GM23338 (cell line): ENCODE results near the gene CDHR2. TPM values are rescaled to one million over a fixed set of nuclear protein-coding genes. Genes with fewer than 3 reads are reported as not detected.

Experiments
- ATAC-seq: fragments of 200-7000 bp; cut with Tn5 transposase; 3 replicates; pipeline ENCODE4 v1.9.1; 2020
- DNase-seq: peaks from one replicate; pipeline ENCODE4 v3.0.0-alpha.2; 2015; ENCODE audit warnings: low spot score
- H2AFZ ChIP-seq: fragments of 200-600 bp; sonication (generic); 2 replicates; pipeline ENCODE4 v1.8.0; 2016; ENCODE audit warnings: antibody characterized with exemption, mild to moderate bottlenecking, moderate library complexity
- H3F3A ChIP-seq: fragments of 200-600 bp; sonication (generic); replicated peaks from 2 replicates; pipeline ENCODE4 v1.8.0; 2017; ENCODE audit warnings: antibody characterized with exemption, mixed run types, low read depth
- H3K27ac ChIP-seq: fragments of 200-600 bp; sonication (generic); 2 replicates; pipeline ENCODE4 v1.6.1; 2016; ENCODE audit warnings: low read depth
- H3K27me3 ChIP-seq: fragments of 200-600 bp; sonication (generic); 2 replicates; pipeline ENCODE4 v1.8.0; 2016; ENCODE audit warnings: mild to moderate bottlenecking, mixed run types, moderate library complexity; ENCODE audit not compliant: insufficient read depth
- H3K36me3 ChIP-seq: fragments of 200-600 bp; sonication (generic); 2 replicates; pipeline ENCODE4 v1.8.0; 2016; ENCODE audit warnings: mild to moderate bottlenecking; ENCODE audit not compliant: insufficient read depth
- H3K4me1 ChIP-seq: fragments of 200-600 bp; sonication (generic); 2 replicates; pipeline ENCODE4 v1.8.0; 2016; ENCODE audit warnings: mild to moderate bottlenecking, moderate library complexity; ENCODE audit not compliant: insufficient read depth
- H3K4me2 ChIP-seq: fragments of 200-600 bp; sonication (generic); 2 replicates; pipeline ENCODE4 v1.7.1; 2017; ENCODE audit warnings: mixed run types
- H3K4me3 ChIP-seq: fragments of 200-600 bp; sonication (generic); 2 replicates; pipeline ENCODE4 v1.6.1; 2016; ENCODE audit warnings: mixed run types
- H3K79me2 ChIP-seq: fragments of 200-600 bp; sonication (generic); replicated peaks from 2 replicates; pipeline ENCODE4 v1.8.0; 2017; ENCODE audit warnings: mild to moderate bottlenecking; ENCODE audit not compliant: insufficient read depth
- H3K9me2 ChIP-seq: fragments of 200-600 bp; sonication (generic); 2 replicates; pipeline ENCODE4 v1.8.0; 2017; ENCODE audit not compliant: insufficient read depth
- H4K20me1 ChIP-seq: fragments of 200-600 bp; sonication (generic); replicated peaks from 2 replicates; pipeline ENCODE4 v1.8.0; 2017; ENCODE audit warnings: mild to moderate bottlenecking; ENCODE audit not compliant: insufficient read depth
- H3K27ac Mint-ChIP-seq: 2 replicates; pipeline ENCODE4 v1.8.0; 2020; ENCODE audit warnings: inconsistent platforms, mild to moderate bottlenecking, moderate library complexity, mixed read lengths
- H3K27me3 Mint-ChIP-seq: 3 replicates; pipeline ENCODE4 v1.8.0; 2022; ENCODE audit warnings: low read depth, mild to moderate bottlenecking, moderate library complexity, mixed read lengths, inconsistent platforms; ENCODE audit not compliant: insufficient read depth, poor library complexity
- H3K36me3 Mint-ChIP-seq: 3 replicates; pipeline ENCODE4 v1.8.0; 2021; ENCODE audit warnings: low read depth, mild to moderate bottlenecking, inconsistent platforms, moderate library complexity, mixed read lengths
- H3K4me1 Mint-ChIP-seq: 3 replicates; pipeline ENCODE4 v1.8.0; 2020; ENCODE audit warnings: mild to moderate bottlenecking, inconsistent platforms, mixed read lengths
- H3K4me3 Mint-ChIP-seq: 3 replicates; pipeline ENCODE4 v1.8.0; 2021; ENCODE audit warnings: moderate library complexity, mild to moderate bottlenecking, inconsistent platforms, mixed read lengths
- H3K9me3 Mint-ChIP-seq: 3 replicates; pipeline ENCODE4 v1.8.0; 2020; ENCODE audit warnings: moderate library complexity, mild to moderate bottlenecking, inconsistent platforms, mixed read lengths
- CREB1 ChIP-seq: fragments of 250-450 bp; sonication (Bioruptor Pico); IDR thresholded peaks from 2 replicates; pipeline ENCODE4 v1.5.0; 2020; ENCODE audit warnings: low read depth, mild to moderate bottlenecking, moderate library complexity
- EZH2 ChIP-seq: fragments of 200-600 bp; sonication (generic); IDR thresholded peaks from one replicate; pipeline ENCODE4 v1.8.0; 2017; ENCODE audit warnings: antibody characterized with exemption, mild to moderate bottlenecking, low read depth; ENCODE audit not compliant: unreplicated experiment
- JUNB ChIP-seq: IDR thresholded peaks from one replicate; pipeline ENCODE4 v1.6.1; 2016; ENCODE audit warnings: antibody characterized with exemption; ENCODE audit not compliant: unreplicated experiment
- POLR2AphosphoS5 ChIP-seq: IDR thresholded peaks from 2 replicates; pipeline ENCODE4 v1.6.1; 2016; ENCODE audit warnings: antibody characterized with exemption, low read depth
- ZNF114 ChIP-seq: fragments of 250-450 bp; sonication (Bioruptor Pico); IDR thresholded peaks from 2 replicates; pipeline ENCODE4 v1.5.0; 2020; ENCODE audit warnings: mild to moderate bottlenecking, moderate library complexity
- polyA plus RNA-seq: library from polyadenylated mRNA; unstranded; fragments of >200 nt; fragmentation: Nextera tagmentation; extraction: Ambion mirVana; gene quantifications from 2 replicates; pipeline ENCODE4 v1.2.1, GENCODE V29; 2016
- total RNA-seq: library from RNA; depleted of rRNA; stranded (reverse); fragments of >200 nt; shearing (Covaris generic); gene quantifications from 2 replicates; pipeline ENCODE4 v1.2.3, GENCODE V29; 2014
- TF ChIP-seq, protein P1 (sequence below): fragments of 250-450 bp; sonication (Bioruptor Pico); IDR thresholded peaks from 2 replicates; pipeline ENCODE4 v1.5.0; 2020; ENCODE audit warnings: mild to moderate bottlenecking, moderate library complexity
- TF ChIP-seq, protein P2 (sequence below): IDR thresholded peaks from 2 replicates; pipeline ENCODE4 v1.6.1; 2016; ENCODE audit warnings: antibody characterized with exemption
- TF ChIP-seq, protein P3 (sequence below), 2 experiments: fragments of 200-600 bp in 1 of 2; sonication (generic) in 1 of 2; conservative IDR thresholded peaks; 2 replicates each; pipeline versions ENCODE4 v1.5.1 to v1.6.1; 2016 to 2017; ENCODE audit warnings: antibody characterized with exemption in 2 of 2, low read depth in 2 of 2, mild to moderate bottlenecking in 2 of 2, moderate library complexity in 1 of 2

CDHR2 gene
- total and polyA plus RNA-seq, 2 experiments from 2014 or later = not detected

DNA sequence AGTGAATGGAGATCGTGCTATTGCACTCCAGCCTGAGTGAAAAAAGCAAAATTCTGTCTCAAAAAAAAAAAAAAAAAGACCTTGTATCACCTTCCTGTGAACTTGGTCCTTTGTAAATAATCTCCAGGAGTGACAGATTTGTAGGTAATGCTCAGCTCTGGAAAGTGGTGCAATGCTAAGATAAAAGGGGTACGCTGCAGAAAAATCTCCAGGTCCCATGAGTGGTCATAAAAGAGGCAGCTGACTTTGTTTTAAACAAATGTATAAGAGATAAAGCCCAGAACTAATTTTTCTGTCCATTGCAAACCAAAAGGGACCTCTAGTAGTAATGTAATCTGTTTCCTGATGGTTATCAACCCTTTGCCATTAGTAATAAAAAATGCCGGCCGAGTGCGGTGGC, 45.6 kb upstream of the CDHR2 start (continued):
- TF ChIP-seq, protein P1, sequence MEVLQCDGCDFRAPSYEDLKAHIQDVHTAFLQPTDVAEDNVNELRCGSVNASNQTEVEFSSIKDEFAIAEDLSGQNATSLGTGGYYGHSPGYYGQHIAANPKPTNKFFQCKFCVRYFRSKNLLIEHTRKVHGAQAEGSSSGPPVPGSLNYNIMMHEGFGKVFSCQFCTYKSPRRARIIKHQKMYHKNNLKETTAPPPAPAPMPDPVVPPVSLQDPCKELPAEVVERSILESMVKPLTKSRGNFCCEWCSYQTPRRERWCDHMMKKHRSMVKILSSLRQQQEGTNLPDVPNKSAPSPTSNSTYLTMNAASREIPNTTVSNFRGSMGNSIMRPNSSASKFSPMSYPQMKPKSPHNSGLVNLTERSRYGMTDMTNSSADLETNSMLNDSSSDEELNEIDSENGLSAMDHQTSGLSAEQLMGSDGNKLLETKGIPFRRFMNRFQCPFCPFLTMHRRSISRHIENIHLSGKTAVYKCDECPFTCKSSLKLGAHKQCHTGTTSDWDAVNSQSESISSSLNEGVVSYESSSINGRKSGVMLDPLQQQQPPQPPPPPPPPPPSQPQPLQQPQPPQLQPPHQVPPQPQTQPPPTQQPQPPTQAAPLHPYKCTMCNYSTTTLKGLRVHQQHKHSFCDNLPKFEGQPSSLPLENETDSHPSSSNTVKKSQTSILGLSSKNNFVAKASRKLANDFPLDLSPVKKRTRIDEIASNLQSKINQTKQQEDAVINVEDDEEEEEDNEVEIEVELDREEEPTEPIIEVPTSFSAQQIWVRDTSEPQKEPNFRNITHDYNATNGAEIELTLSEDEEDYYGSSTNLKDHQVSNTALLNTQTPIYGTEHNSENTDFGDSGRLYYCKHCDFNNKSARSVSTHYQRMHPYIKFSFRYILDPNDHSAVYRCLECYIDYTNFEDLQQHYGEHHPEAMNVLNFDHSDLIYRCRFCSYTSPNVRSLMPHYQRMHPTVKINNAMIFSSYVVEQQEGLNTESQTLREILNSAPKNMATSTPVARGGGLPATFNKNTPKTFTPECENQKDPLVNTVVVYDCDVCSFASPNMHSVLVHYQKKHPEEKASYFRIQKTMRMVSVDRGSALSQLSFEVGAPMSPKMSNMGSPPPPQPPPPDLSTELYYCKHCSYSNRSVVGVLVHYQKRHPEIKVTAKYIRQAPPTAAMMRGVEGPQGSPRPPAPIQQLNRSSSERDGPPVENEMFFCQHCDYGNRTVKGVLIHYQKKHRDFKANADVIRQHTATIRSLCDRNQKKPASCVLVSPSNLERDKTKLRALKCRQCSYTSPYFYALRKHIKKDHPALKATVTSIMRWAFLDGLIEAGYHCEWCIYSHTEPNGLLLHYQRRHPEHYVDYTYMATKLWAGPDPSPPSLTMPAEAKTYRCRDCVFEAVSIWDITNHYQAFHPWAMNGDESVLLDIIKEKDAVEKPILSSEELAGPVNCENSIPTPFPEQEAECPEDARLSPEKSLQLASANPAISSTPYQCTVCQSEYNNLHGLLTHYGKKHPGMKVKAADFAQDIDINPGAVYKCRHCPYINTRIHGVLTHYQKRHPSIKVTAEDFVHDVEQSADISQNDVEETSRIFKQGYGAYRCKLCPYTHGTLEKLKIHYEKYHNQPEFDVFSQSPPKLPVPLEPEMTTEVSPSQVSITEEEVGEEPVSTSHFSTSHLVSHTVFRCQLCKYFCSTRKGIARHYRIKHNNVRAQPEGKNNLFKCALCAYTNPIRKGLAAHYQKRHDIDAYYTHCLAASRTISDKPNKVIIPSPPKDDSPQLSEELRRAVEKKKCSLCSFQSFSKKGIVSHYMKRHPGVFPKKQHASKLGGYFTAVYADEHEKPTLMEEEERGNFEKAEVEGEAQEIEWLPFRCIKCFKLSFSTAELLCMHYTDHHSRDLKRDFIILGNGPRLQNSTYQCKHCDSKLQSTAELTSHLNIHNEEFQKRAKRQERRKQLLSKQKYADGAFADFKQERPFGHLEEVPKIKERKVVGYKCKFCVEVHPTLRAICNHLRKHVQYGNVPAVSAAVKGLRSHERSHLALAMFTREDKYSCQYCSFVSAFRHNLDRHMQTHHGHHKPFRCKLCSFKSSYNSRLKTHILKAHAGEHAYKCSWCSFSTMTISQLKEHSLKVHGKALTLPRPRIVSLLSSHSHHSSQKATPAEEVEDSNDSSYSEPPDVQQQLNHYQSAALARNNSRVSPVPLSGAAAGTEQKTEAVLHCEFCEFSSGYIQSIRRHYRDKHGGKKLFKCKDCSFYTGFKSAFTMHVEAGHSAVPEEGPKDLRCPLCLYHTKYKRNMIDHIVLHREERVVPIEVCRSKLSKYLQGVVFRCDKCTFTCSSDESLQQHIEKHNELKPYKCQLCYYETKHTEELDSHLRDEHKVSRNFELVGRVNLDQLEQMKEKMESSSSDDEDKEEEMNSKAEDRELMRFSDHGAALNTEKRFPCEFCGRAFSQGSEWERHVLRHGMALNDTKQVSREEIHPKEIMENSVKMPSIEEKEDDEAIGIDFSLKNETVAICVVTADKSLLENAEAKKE = no peak

DNA sequence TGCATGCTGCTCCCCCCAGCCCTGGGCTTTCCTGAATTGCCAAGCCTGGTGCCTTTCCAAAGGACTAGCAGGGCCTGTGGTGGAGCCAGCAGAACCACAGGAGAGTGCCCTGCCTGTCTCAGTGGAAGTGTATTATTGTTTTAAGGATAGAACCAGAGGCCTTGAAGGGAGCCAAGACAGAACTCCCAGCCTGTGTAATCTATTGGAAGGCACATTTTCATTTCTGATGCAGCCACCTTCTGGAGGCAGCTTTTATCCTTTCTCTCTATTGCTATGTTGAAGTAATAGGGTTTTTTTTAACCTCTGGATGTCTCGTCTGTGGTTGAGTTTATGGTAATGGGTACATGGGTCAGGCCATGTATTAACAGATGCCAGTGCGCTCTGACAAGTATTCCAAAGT, 41.2 kb upstream of the CDHR2 start:
- ATAC-seq = no peak
- H3K4me1 Mint-ChIP-seq = no peaks in the 10 kb centered on the region
- H3K27ac ChIP-seq = no peak overlapping the region

More for the DNA sequence above, 41.2 kb upstream of the CDHR2 start:
- 0 out of 2 replicates have a peak, but pooled peaks cover 11% of the 10 kb centered on the region for H4K20me1 ChIP-seq
- no peaks in the 10 kb centered on the region for H3F3A ChIP-seq
- H3K4me3 ChIP-seq = no peak overlapping the region
- peaks cover 11% of the 10 kb centered on the region for H3K36me3 ChIP-seq
- Mint-ChIP-seq H3K27ac (no peak overlapping the region), H3K4me3 (no peak overlapping the region), H3K27me3 (peaks cover 4% of the 10 kb centered on the region), H3K9me3 (no peaks in the 10 kb centered on the region), H3K36me3 (peaks cover 51% of the 10 kb centered on the region)
- H3K9me2 ChIP-seq = no peaks in the 10 kb centered on the region
- no peaks in the 10 kb centered on the region for H3K27me3 ChIP-seq
- H3K4me1 ChIP-seq = no peaks in the 10 kb centered on the region
- TF ChIP-seq EZH2 = no peak
- TF ChIP-seq ZNF114 = no peak
- TF ChIP-seq, protein P2, sequence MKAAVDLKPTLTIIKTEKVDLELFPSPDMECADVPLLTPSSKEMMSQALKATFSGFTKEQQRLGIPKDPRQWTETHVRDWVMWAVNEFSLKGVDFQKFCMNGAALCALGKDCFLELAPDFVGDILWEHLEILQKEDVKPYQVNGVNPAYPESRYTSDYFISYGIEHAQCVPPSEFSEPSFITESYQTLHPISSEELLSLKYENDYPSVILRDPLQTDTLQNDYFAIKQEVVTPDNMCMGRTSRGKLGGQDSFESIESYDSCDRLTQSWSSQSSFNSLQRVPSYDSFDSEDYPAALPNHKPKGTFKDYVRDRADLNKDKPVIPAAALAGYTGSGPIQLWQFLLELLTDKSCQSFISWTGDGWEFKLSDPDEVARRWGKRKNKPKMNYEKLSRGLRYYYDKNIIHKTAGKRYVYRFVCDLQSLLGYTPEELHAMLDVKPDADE = no peak
- TF ChIP-seq CREB1 (CRISPR knock-in tag) = no peak
- TF ChIP-seq, protein P3, sequence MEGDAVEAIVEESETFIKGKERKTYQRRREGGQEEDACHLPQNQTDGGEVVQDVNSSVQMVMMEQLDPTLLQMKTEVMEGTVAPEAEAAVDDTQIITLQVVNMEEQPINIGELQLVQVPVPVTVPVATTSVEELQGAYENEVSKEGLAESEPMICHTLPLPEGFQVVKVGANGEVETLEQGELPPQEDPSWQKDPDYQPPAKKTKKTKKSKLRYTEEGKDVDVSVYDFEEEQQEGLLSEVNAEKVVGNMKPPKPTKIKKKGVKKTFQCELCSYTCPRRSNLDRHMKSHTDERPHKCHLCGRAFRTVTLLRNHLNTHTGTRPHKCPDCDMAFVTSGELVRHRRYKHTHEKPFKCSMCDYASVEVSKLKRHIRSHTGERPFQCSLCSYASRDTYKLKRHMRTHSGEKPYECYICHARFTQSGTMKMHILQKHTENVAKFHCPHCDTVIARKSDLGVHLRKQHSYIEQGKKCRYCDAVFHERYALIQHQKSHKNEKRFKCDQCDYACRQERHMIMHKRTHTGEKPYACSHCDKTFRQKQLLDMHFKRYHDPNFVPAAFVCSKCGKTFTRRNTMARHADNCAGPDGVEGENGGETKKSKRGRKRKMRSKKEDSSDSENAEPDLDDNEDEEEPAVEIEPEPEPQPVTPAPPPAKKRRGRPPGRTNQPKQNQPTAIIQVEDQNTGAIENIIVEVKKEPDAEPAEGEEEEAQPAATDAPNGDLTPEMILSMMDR (conservative IDR thresholded peaks at IDR 0.05; ENCODE audit: low read depth in 2 of 2) = no peak
- TF ChIP-seq POLR2AphosphoS5 = no peak
- no peak for TF ChIP-seq JUNB
- no peaks in the 10 kb centered on the region for H3K79me2 ChIP-seq
- no peak for DNase-seq
- no peak overlapping the region for H3K4me2 ChIP-seq
- H2AFZ ChIP-seq = no peak overlapping the region
